HepG2 (cell line): ENCODE results near the gene SEMA3F.

ENCODE experiments used
- AGO1 ChIP-seq: fragments of 200-400 bp; formaldehyde crosslinking; IDR thresholded peaks from 2 replicates; pipeline ENCODE4 v1.6.1; 2017; ENCODE audit warnings: mild to moderate bottlenecking, low read depth, low read length, moderate library complexity; ENCODE audit not compliant: poor library complexity, severe bottlenecking
- EP300 ChIP-seq, 3 experiments: sonication (generic) in 1 of 3; formaldehyde crosslinking in 1 of 3; IDR thresholded peaks; 2 replicates each; pipeline versions ENCODE4 v1.5.1 to v1.6.1; 2011 to 2020; ENCODE audit warnings: low read depth in 2 of 3, low read length in 2 of 3, borderline replicate concordance in 1 of 3, improper control_type of control experiment in 1 of 3, mild to moderate bottlenecking in 1 of 3, missing genetic modification reagents in 1 of 3, moderate library complexity in 1 of 3
- ZNF253 ChIP-seq: sonication (generic); formaldehyde crosslinking; IDR thresholded peaks from 2 replicates; pipeline ENCODE4 v1.8.0; 2022; ENCODE audit warnings: mild to moderate bottlenecking, missing genetic modification reagents, borderline replicate concordance
- ZNF558 ChIP-seq: sonication (generic); formaldehyde crosslinking; IDR thresholded peaks from 2 replicates; pipeline ENCODE4 v1.9.0; 2022; ENCODE audit warnings: mild to moderate bottlenecking, missing genetic modification reagents, borderline replicate concordance
- TF ChIP-seq, protein P1 (sequence below): IDR thresholded peaks from 2 replicates; pipeline ENCODE4 v1.6.1; 2016; ENCODE audit warnings: missing compliant biosample characterization, missing genetic modification reagents, borderline replicate concordance
- TF ChIP-seq, protein P2 (sequence below): sonication (generic); formaldehyde crosslinking; IDR thresholded peaks from 2 replicates; pipeline ENCODE4 v1.8.0; 2022; ENCODE audit warnings: missing genetic modification reagents, mild to moderate bottlenecking, borderline replicate concordance
- TF ChIP-seq, protein P3 (sequence below): sonication (generic); formaldehyde crosslinking; IDR thresholded peaks from 2 replicates; pipeline ENCODE4 v1.4.0; 2020; ENCODE audit warnings: missing genetic modification reagents, borderline replicate concordance

DNA sequence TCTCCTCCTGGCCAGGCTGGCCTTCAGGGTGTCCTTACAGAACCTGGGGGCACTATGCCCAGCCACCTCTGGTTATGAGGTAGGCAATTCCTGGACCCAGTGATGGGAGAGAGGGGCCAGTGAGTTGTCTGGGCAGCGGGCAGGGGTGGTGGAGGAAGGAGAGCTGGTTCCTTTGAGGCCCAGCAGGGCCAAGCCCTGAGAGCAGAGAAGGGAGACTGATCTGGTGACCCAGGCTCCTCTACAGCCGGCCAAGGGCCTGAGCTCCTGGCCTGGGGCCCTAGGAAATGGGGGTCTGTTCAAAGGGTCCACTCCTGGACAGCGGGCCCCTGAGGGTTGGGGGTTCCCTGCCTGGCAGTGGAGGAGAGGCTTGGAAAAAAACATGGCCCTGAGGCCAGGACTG, 57.8 kb downstream of the SEMA3F start:
- TF ChIP-seq ZNF253 (CRISPR knock-in tag) (no peak), ZNF558 (CRISPR knock-in tag) (no peak), EP300 (IDR thresholded peaks at IDR 0.05; ENCODE audit: low read depth in 2 of 2, low read length in 2 of 2) (no peak), EP300 (CRISPR knock-in tag; IDR thresholded peaks at IDR 0.05; ENCODE audit: borderline replicate concordance) (no peak), AGO1 (no peak)
- TF ChIP-seq, protein P1, sequence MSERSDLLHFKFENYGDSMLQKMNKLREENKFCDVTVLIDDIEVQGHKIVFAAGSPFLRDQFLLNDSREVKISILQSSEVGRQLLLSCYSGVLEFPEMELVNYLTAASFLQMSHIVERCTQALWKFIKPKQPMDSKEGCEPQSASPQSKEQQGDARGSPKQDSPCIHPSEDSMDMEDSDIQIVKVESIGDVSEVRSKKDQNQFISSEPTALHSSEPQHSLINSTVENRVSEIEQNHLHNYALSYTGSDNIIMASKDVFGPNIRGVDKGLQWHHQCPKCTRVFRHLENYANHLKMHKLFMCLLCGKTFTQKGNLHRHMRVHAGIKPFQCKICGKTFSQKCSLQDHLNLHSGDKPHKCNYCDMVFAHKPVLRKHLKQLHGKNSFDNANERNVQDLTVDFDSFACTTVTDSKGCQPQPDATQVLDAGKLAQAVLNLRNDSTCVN (CRISPR knock-in tag): no peak
- TF ChIP-seq, protein P2, sequence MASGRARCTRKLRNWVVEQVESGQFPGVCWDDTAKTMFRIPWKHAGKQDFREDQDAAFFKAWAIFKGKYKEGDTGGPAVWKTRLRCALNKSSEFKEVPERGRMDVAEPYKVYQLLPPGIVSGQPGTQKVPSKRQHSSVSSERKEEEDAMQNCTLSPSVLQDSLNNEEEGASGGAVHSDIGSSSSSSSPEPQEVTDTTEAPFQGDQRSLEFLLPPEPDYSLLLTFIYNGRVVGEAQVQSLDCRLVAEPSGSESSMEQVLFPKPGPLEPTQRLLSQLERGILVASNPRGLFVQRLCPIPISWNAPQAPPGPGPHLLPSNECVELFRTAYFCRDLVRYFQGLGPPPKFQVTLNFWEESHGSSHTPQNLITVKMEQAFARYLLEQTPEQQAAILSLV (CRISPR knock-in tag): no peak
- TF ChIP-seq, protein P3, sequence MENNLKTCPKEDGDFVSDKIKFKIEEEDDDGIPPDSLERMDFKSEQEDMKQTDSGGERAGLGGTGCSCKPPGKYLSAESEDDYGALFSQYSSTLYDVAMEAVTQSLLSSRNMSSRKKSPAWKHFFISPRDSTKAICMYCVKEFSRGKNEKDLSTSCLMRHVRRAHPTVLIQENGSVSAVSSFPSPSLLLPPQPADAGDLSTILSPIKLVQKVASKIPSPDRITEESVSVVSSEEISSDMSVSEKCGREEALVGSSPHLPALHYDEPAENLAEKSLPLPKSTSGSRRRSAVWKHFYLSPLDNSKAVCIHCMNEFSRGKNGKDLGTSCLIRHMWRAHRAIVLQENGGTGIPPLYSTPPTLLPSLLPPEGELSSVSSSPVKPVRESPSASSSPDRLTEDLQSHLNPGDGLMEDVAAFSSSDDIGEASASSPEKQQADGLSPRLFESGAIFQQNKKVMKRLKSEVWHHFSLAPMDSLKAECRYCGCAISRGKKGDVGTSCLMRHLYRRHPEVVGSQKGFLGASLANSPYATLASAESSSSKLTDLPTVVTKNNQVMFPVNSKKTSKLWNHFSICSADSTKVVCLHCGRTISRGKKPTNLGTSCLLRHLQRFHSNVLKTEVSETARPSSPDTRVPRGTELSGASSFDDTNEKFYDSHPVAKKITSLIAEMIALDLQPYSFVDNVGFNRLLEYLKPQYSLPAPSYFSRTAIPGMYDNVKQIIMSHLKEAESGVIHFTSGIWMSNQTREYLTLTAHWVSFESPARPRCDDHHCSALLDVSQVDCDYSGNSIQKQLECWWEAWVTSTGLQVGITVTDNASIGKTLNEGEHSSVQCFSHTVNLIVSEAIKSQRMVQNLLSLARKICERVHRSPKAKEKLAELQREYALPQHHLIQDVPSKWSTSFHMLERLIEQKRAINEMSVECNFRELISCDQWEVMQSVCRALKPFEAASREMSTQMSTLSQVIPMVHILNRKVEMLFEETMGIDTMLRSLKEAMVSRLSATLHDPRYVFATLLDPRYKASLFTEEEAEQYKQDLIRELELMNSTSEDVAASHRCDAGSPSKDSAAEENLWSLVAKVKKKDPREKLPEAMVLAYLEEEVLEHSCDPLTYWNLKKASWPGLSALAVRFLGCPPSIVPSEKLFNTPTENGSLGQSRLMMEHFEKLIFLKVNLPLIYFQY (CRISPR knock-in tag): no peak
